Raji (cell line): ENCODE results near the gene UGT1A10.
"Not testable (repeated sequence)": the region's sequence is repeated elsewhere in the genome, so short reads cannot be mapped to it uniquely, and the experiment has no call there.

Source experiments
- POLR2A ChIP-seq: IDR thresholded peaks from 2 replicates; pipeline ENCODE4 v1.6.1; 2011; ENCODE audit warnings: low read depth, low read length, control low read depth; ENCODE audit not compliant: insufficient read depth

Gene UGT1A10

DNA sequence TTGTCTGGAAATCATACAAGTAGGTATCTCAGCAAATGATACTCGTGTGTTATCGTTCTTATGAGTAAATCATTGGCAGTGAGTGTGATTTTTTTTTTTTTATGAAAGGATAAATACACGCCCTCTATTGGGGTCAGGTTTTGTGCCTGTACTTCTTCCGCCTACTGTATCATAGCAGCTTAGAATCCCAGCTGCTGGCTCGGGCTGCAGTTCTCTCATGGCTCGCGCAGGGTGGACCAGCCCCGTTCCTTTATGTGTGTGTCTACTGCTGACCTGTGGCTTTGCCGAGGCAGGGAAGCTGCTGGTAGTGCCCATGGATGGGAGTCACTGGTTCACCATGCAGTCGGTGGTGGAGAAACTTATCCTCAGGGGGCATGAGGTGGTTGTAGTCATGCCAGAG, at the start of gene UGT1A10:
Gene UGT1A10, plus strand, starts transcription at position 143 of the 400 bp plus-strand sequence. Its CDS starts 75 bp downstream, at position 218.
- TF ChIP-seq POLR2A, result not testable (repeated sequence)

DNA sequence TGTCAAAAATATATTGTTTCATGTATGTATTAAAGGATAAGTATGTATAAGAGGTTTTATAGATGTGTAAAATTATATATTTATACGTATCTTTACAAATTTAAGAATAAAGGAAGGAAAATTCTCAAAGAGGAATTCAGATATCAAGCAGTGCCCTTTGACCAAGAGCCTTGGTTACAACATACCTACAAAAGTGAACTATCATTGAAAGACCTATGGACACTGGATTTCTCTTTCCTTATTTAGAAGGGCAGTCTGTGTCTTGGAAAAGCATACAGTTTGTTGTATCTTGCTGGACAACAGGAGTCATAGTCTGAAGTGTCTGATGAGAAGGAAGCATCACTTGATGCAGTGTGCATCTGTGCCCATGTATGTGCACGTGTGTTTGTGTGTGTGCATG, 47.8 kb upstream of the UGT1A10 start:
- no peak for TF ChIP-seq POLR2A

DNA sequence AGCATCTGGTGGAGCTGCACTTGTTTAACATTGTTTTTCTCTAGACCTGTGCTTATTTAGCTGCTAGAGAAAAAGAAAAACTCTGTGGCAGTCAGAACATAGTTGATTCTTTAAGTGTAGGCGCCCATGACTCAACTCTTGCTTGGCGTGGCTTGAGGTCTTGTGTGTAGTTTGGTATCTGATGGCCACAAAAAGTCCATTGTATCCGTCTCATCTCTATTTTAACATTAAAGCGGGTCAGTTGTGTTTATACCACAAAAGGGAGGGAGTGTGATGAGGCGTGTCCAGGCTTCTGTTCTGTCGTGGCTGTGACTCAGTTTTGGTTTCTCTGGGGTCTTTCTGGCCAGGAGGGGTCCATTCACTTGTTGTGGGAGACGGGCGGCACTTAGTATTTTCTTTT, 43.0 kb upstream of the UGT1A10 start:
- no peak for TF ChIP-seq POLR2A

DNA sequence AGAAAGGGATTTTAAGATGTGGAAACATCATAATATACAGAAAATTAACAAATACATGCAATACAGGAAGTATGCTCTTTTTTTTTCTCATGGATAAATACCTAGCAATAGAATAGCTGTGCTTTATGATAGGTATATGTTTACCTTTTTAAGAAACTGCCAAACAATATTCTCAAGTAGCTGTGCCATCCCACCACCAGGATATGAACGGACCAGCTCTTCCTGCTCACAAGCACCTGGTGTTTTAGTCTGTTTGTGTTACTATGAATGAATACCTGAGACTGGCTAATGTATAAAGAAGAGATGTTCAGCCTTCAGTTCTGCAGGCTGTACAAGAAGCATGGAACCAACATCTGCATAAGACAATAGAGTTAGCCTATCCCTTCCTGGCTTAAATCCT, 38.7 kb upstream of the UGT1A10 start:
- no peak for TF ChIP-seq POLR2A

DNA sequence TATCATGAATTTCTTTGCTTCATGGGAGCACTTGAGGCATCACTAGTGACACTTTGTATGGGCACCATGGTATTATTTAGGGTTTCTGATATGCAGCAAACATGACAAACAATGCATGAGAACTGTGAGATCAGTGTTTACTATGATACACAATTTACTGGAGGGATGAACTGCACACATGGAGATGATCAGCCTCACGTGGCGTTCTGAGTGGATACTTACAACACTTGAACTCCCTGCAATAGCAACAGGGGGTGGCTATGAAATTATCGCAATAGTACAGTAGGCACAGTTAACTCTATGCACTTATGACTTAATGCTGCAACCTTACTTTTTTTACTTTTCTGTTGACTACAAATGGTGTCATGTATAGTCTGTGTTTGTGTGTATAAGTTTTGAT, 37.3 kb upstream of the UGT1A10 start:
- no peak for TF ChIP-seq POLR2A

DNA sequence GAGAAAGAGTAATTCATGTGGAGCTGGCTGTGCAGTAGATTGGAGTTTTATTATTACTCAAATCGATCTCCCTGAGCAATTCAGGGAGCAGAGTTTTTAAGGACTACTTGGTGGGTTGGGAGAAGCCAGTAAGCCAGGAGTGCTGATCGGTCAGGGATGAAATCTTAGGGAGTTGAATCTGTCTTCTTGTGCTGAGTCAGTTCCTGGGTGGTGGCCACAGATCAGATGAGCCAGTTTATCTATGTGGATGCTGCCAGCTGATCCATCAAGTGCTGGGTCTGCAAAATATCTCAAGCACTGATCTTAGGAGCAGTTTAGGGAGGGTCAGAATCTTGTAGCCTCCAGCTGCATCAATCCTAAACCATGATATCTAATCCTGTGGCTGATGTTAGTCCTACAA, 35.9 kb upstream of the UGT1A10 start:
- TF ChIP-seq POLR2A, result no peak

DNA sequence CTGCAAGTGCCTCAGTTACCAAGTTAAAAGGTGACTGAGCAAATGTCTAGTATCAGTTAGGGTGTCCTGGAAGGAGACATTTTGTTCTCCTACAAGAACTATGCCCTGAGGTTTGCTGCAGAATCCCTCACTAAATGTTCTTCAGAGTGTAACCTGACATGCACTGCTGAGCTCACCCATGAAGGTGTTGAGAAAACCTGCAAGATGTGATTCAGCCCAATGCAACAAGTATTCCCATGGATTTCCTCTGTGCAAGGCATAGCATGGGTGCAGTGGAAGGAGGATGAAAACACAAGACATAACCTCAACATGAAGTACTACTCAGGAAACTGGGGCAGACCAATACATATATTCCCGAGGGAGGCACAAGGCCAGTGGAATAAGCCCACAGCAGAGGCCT, 34.2 kb upstream of the UGT1A10 start:
- no peak for TF ChIP-seq POLR2A

DNA sequence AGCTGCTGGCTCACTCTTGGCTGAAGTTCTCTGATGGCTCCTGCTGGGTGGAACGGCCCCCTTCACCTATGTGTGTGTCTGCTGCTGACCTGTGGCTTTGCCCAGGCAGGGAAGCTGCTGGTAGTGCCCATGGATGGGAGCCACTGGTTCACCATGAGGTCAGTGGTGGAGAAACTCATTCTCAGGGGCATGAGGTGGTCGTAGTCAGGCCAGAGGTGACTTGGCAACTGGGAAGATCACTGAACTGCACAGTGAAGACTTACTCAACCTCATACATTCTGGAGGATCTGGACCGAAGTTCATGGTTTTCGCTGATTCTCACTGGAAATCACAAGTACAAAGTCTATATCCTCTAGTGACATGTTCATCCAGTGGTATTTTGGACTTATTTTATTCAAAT, 32.7 kb upstream of the UGT1A10 start:
- no peak for TF ChIP-seq POLR2A

DNA sequence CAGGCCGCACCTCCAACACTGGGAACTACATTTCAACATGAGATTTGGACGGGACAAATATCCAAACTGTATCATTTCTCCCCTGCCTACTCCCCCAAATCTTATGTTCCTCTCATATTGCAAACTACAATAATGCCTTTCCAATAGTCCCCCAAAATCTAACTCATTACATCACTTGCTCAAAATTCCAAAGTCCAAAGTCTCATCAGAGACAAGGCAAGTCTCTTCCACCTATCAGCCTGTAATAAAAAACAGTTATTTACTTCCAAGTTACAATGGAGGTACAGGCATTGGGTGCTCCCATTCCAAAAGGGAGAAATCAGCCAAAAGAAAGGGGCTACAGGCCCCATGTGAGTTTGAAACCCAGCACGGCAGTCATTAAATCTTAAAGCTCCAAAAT, 31.4 kb upstream of the UGT1A10 start:
- no peak for TF ChIP-seq POLR2A

DNA sequence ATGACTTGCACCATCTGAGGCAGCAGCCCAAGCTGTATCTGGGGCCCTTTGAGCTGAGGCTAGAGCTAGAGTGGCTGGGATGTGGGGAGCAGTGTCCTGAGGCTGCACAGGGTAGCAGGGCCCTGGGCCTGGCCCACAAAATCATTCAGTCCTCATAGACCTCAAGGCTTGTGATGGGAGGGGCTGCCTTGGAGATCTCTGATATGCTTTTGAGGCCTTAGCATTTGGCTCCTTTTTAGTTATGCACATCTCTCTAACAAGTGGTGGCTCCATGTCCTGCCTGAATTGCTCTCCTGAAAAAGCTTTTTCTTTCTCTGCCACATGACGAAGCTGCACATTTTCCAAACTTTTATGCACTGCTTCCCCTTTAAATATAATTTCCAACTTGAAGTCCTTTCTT, 30.6 kb upstream of the UGT1A10 start:
- no peak for TF ChIP-seq POLR2A

DNA sequence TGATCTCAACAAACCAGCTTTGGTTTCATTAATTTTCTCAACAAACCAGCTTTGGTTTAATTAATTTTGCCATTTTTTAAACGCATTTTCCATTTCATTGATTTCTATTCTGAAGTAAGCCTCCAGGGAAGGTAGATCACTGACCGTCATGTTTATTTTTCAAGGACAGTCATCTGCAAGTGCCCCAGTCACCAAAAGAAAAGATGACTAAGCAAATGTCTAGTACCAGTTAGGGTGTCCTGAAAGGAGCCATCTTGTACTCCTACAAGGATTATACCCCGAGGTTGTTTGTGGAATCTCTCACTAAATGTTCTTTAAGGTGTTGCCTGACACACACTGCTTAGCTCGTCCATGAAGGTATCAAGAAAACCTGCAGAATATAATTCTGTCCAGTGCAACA, 25.0 kb upstream of the UGT1A10 start:
- TF ChIP-seq POLR2A, result no peak

DNA sequence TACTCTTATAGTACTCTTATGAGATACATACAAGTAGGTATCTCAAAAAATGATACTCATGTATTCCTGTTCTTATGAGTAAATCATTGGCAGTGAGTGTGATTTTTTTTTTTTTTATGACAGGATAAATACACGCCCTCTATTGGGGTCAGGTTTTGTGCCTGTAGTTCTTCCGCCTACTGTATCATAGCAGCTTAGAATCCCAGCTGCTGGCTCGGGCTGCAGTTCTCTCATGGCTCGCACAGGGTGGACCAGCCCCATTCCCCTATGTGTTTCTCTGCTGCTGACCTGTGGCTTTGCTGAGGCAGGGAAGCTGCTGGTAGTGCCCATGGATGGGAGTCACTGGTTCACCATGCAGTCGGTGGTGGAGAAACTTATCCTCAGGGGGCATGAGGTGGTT, 18.8 kb upstream of the UGT1A10 start, which contains the start of gene UGT1A8:
Gene UGT1A8, plus strand, starts transcription at position 158 of the 400 bp plus-strand sequence. Its CDS starts 75 bp downstream, at position 233.
- TF ChIP-seq POLR2A, result not testable (repeated sequence)

DNA sequence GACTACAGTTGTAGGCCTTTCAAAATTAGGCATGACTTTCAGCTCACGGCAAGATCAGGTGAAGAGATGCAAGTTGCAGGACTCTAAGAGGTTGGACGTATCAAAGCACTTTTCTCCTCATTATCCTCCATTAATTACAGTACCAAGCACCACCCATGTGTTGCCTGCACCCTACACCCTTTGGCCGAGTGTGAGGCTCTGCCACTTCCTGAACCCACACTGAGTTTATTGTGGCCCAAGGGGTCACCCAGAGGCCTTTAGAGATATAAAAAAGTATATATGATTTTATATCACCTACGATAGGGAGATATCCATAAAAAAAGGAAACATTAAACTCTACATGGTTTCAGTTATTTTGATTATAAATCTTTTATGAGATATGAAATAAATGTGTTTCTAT, 16.0 kb upstream of the UGT1A10 start:
- TF ChIP-seq POLR2A, result no peak

DNA sequence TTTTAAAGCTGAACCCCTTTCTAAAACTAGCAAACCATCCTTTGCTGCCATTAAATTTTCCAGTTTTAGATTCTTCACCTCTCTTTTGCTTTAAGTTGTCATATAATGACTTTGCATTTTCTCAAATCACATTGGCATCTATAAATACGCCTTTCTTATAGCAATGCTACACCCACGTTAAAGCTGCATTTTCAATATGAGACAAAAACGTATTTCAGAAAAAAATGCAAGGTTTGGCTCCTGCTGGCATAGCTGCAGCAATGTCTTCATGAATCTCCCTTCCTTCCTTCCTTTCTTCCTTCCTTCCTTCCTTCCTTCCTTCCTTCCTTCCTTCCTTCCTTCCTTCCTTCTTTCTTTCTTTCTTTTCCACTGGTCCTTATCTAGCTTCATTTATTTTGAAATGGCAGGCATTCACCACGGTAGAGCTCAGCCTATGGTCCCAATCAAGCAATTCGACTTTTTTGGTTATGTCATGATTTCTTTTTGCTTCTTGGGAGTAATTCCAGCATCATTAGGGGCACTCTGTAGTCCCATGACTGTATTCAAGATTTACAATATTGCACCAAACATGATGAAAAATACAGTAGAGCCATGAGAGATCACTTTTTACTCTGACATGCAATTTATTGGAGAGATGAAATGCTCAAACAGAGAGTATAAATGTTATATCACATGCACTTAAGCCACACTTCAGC, 8.8 kb upstream of the UGT1A10 start:
- TF ChIP-seq POLR2A, result no peak

DNA sequence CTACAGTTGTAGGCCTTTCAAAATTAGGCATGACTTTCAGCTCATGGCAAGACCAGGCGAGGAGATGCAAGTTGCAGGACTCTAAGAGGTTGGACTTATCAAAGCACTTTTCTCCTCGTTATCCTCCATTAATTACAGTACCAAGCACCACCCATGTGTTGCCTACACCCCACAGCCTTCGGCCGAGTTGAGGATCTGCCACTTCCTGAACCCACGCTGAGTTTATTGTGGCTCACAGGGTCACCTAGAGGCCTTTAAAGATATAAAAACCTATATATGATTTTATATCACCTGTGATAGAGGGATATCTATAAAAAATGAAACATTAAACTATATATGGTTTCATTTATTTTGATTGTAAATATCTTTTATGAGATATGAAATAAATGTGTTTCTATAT, 2.6 kb downstream of the UGT1A10 start:
- no peak for TF ChIP-seq POLR2A

DNA sequence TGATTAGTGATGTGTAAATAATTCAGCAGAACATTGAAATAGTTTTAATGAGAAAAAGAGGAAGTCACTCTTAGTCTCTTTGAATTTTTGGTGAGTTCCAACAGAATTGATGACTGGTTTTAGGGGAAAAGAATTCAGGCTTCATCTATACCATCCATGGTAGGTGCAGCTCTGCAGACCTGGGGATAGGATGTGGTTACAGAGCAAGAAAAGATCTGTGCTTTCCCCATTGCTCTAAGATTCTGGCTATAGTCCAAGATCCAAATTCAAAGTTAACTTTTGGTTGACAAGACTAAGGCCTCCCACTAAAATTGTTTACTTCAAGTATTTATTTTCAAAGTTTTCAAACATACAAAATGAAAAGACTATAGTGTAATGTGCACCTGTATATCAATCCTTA, 3.6 kb downstream of the UGT1A10 start:
- no peak for TF ChIP-seq POLR2A

DNA sequence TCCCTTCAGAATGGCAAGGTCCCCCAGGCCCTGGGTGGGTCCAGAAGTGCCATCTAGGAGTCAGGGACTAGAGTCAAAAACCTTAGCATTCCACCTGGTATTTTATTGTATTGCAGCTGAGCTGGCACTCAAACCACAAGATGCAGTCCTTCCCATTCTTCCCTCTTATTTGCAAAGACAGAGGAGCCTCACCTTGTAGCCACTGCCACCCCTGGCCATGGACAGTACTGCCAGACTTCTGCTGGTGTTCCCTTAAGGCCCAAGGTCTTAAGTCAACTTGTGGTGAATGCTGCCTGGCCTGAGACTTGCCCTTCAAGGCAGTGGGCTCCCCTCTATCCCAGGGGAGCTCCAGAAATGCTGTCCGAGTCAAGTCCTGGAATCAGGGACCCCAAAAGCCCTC, 6.9 kb downstream of the UGT1A10 start:
- no peak for TF ChIP-seq POLR2A
